CMK (cell line): ENCODE data around the gene APLF.
"Not testable (repeated sequence)": the region's sequence is repeated elsewhere in the genome, so short reads cannot be mapped to it uniquely, and the experiment has no call there.

Experiments
- DNase-seq: peaks from one replicate; pipeline ENCODE4 v3.0.0-alpha.2; 2010; ENCODE audit warnings: low read depth

Gene APLF

DNA sequence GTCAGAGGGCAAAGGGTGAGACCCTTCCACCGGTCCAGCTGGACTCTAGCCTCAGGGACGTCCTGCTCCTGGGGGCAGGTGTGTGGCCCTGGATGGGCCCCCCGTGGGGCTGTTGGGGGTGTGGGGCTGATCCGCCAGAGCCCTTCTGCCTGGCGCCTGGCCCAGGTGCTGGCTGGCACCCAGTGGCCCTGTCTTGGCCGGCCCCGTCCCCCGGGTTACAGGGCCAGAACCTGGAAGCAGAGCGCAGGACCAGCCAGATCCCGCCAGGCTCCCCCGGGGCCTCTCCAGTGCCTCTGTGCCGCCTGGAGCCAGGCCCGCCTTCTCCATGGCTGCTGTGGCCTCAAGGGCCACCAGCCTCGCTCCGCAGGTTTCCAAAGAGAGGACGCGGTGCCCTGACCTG is 62.3 kb downstream of the APLF start:
- not testable (repeated sequence) for DNase-seq

DNA sequence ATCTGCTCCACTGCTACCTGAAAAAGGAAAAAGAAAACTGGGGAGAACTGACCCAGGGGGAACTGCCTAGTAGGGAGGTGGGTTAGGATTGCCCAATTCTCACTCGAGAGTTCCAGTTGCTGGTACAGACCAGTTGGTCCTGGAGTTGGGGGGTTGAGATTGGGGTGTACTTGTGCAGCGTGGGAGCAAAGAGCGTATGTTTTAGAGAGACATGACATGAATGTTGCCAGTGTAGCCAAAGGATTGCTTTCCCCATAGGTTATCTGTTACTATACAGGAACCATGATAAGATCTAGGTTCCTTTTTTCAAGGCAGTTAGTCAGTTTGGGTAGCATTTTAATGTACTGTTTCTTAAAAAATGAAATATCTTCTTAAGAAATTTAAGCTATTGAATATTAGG is 68.6 kb downstream of the APLF start:
- peak; percentile 82 for DNase-seq

DNA sequence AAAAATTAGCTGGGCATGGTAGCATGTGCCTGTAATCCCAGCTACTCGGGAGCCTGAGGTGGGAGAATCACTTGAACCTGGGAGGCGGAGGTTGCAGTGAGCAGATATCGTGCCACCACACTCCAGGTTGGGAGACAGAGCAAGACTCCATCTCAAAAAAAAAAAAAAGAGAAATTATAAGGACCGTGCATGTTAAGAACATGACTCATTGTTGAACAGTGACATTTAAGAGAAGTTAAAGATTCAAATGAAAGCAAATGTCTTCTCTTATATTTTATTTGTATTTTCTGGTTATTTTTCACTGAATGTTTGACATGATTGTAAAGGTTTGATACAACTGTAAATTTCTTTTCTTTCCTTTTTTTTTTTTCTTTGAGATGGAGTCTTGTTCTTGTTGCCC is 69.6 kb downstream of the APLF start:
- no peak for DNase-seq

DNA sequence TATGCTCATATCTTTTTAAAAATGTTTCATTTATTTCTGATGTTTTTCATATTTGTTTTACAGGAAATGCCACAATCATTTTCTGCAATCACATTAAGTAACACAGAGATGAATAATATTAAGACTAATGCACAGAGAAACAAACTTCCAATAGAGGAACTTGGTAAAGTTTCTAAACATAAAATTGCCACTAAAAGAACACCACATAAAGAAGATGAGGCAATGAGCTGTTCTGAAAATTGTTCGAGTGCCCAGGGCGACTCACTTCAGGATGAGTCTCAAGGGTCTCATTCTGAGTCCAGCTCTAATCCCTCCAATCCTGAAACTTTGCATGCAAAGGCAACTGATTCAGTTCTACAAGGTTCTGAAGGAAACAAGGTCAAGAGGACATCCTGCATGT is 70.4 kb downstream of the APLF start:
- no peak for DNase-seq

DNA sequence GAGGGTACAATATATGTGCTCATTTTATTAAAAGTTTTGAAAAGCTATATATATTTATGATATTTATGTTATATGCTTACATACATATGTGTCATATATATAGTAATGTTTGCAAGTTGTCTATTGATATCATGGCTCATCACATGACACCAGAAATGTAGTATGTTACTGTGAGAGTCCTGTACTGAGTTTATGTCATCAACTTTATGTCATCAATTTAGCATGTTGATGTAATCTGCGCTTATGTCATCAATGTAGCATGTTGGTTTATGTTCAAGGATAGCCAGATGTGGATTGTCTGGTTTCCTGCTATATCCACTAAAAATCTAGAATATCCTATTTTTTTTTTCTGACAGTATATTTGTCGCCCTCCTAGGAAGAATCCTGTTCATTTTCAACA is 77.4 kb downstream of the APLF start:
- DNase-seq: no peak

DNA sequence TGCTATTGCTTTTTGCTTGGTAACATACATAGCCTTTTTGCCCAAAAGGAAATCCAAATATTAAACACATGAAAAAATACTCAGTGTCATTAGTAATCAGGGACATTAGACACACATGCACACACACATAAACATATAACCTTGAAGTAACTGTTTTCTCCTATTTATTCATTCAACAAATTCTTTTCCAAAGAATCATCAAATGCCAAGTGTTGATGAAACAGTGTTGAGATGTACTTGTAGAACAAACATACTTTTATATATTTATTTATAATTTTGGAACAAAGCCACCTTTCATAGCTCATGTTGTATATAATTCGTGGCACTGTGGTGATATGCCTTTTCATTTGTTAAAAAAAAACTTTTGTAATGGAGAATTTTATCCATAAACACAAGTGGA is 81.0 kb downstream of the APLF start:
- no peak for DNase-seq

DNA sequence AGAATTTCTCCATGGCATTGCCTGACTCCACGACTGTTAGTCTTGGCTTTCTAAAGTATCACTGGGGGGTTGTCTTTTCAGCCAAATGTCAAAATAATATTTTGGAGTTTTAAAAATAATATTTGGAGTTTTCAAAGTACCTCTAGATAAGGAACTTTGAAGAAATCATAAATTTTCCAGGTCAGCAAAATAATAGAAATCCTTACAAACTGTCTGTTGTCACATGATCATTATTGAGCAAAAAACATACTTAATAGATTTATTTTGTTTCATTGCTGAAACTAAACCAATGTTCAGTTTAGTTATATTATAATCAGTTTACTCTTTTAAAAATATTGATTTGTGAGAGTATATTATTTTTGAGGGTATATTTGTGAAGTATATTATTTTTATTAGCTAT is 85.7 kb downstream of the APLF start:
- DNase-seq: no peak

DNA sequence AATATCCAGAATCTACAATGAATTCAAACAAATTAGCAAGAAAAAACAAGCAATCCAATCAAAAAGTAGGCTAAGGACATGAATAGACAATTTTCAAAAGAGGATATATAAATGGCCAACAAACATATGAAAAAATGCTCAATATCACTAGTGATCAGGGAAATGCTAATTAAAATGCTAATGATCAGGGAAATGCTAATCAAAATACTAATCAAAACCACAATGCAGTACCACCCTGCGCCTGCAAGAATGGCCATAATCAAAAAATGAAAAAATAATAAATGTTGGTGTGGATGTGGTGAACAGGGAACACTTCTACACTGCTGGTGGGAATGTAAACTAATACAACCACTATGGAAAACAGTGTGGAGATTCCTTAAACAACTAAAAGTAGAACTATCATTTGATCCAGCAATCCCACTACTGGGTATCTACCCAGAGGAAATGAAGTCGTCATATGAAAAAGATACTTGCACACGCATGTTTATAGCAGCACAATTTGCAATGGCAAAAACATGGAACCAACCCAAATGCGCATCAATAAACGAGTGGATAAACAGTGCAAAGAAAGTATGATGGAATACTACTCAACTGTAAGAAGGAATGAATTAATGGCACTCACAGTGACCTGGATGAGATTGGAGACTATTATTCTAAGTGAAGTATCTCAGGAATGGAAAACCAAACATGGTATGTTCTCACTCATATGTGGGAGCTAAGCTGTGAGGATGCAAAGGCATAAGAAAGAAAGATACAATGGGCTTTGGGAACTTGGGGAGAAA is 88.2 kb downstream of the APLF start:
- DNase-seq: not testable (repeated sequence)

DNA sequence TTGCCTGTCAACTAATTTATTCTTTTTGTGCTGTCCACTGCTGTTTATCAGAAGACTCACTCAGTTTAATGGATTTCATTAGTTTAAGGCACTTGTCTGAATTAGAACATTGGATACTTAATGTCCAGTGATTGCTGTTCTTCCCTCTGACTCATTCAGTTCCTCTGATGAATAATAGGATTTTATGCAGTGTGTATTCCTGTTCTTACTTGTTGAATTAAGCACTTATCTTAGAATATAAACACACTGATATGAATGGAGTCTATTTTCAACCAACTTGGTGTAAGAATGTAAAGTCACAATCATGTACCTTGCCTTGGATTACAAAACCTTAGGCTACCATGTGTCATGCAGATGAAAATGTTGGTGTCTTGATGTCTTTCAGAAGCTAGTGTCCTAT is 89.0 kb downstream of the APLF start:
- DNase-seq: no peak

DNA sequence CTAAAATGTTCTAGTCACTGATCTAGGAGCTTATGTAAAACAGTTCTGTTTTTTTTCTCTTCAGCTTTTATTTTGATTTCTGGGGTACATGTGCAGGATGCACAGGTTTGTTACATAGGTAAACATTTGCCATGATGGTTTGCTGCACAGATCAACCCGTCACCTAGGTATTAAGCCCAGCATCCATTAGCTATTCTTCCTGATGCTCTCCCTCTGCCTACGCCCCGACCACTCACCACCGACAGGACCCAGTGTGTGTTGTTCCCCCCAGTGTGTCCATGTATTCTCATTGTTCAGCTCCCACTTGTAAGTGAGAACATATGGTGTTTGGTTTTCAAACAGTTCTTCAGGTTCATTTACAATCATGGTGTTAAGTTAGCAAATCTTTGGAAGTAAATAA is 91.2 kb downstream of the APLF start:
- no peak for DNase-seq

DNA sequence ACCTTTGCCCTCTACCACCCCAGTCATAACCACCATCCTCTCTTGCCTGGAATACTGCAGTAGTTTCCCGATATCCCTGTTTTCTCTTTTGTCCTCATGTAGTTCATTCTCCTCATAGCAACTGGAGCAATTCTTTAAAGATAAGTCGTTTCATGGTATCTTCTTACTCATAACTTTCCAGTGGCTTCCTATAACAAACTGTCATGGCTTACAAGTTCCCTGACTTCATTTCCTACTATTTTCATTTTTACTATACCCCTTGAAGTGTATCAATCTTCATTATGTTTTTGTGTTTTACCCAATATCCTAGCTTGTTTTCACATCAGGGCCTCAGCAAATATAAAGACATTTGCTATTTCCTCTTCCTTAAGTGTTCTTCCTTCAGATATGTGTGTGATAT is 92.3 kb downstream of the APLF start:
- no peak for DNase-seq

DNA sequence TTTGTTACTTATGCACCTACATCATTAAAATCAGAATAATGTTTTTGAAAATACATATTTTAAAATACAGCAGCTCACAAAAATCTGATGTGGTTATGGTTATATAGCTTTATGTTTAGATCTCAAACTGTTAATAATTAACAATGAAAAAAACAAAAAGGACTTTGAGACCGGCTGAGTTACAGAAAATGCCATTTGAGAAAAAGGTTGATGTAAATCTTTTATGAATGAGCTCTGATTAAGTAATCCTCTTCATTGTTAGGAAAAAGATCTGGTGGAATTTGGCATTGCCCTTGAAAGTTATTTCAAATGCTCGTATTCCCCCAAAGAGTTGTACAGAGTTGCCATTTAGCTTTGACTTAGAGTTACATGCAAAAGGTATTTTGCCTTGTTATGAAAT is 93.2 kb downstream of the APLF start:
- no peak for DNase-seq

DNA sequence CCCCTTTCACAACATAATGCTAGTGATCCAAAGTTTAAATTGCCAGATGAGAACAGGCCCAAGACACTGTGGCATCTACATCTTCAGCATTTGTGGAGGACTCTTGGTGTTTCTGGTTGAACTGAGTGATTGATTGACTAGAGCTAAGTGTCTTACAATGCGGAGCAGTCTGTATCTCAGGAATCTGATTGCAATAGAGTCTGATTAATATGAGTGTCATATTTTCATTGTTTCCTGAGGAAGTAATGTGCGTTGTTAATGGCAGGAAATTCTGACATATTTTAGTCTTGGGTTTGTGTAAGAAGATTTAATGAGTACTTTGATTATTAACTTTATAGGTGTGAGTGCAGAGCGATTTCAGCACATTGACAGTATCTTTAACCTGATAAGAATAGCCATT is 94.0 kb downstream of the APLF start:
- no peak for DNase-seq

DNA sequence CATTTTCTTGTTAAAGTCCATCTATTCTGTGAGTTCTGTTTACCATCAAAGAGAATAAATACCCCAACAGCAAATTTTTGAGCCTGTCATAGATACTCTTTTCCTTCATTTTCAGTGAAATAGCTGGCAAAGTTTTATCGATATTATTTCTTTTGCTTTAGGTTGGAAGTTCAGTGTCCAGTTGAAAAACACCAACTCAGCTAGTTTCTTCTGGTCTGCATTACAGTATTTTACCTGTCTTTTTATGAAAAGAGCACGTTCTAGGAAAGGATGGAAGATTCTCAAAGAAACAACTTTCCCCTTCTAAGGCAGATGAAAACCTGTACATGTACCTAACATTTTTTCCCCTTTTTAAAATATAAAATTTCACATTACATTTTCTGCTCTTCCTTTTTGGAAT is 95.5 kb downstream of the APLF start:
- DNase-seq: no peak

DNA sequence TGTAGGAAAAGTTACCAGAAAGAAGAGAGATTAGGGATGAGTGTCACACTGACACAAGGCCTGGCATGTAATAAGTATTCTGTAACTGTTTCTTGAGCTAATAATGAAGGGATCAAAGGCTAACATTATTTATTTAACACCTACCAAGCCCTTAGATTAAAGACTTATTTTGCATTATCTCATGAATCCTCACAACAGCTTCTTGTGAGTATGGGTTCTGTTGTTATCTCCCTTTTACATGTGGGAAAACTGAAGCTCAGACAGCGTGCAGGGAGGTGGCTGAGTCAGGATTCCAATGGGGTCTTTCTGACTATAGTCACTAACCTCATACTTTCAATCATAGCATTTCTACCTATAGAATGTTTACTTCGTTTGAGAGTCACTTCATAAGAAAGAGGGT is 97.0 kb downstream of the APLF start:
- no peak for DNase-seq

DNA sequence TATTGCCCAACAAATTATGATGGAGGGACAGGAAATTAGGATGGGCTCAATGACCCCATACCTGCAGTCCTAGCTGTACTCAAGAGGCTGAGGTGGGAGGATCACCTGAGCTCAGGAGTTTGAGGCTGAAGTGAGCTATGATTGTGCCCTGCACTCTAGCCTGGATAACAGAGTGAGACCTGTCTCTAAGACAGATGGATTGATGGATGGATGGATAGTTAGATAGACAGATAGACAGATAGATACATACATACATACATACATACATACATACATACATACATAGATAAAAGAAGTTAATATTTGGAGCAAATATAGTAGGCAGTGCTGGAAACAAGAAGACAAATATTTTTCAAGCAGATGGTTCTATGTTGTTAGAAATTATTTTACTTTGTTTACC is 97.9 kb downstream of the APLF start:
- DNase-seq: no peak

DNA sequence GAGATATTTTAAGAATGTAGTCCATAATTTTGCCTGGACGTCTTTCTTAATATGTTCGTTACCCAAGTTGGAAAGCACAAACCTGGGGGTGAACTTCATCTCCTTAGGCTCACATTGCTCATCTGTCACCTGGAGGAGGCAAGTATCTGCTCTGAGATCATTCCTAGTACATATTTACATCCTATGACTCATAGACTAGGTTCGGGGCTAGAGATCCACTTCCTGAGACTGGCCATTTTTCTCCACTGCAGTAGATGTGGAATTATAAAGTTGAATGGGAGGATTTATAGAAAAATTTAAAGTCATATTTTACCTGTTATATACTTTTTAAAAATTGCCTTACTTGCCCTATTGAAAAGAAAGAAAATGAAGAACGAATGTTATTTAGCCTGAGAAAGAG is 98.5 kb downstream of the APLF start:
- DNase-seq: no peak

DNA sequence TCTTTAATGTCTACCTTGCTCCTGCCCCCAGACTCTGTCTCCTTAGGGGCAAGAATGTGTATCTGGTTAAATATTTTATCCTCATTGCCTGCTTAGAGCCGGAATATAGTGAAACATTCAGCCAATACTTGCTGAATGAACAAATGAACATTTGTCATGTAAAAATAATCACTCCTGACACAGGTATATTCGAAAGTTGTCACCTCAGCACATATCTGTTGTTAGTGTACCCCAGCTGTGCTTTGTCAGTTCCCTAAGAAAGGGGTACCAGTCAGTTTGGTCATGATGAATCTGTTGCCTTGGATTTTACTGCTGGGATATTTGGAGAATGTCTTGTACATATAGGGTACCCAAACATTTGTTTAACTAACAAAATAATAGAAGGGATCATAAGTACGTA is 99.0 kb downstream of the APLF start:
- no peak for DNase-seq

DNA sequence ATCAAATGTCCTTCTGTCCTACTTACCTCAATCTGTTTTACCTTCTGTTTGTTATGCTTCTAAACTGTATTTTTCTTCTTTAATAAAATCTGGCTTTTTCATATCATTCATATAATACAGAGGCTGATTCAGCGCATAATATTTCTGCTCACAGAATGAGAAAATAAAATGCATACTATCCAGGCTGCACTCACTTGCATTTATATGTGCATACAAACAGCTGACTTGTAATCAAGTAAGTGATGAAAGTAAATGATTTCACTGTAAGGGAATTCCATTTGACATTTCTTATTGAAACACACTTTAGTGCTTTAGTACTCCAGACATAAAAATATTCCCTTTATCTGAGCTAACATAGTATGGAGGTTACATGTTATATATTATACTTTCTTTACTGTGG is 100.7 kb downstream of the APLF start:
- DNase-seq: no peak

DNA sequence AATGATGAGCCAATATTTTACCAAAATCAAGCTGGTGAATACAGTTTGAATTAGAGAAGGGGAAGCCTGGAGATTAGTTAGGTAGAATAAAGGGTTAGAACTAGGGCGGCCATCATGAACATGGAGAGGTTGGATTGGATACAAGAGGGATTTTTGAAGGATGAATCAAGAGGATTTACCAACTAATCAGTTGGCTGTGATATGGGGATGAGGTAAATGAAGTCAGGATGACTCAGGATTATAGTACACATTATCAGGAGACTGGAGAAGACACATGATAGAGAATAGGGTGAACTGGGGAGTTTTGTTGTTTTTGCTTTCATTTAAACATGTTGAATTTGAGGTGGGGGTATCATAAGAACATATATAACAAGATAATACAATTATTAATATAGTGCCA is 102.2 kb downstream of the APLF start:
- DNase-seq: no peak

DNA sequence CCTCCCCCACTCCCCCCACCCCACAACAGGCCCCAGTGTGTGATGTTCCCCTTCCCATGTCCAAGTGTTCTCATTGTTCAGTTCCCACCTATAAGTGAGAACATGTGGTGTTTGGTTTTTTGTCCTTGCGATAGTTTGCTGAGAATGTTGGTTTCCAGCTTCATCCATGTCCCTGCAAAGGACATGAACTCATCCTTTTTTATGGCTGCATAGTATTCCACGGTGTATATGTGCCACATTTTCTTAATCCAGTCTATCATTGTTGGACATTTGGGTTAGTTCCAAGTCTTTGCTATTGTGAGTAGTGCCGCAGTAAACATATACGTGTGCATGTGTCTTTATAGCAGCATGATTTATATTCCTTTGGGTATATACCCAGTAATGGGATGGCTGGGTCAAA is 103.0 kb downstream of the APLF start:
- not testable (repeated sequence) for DNase-seq

DNA sequence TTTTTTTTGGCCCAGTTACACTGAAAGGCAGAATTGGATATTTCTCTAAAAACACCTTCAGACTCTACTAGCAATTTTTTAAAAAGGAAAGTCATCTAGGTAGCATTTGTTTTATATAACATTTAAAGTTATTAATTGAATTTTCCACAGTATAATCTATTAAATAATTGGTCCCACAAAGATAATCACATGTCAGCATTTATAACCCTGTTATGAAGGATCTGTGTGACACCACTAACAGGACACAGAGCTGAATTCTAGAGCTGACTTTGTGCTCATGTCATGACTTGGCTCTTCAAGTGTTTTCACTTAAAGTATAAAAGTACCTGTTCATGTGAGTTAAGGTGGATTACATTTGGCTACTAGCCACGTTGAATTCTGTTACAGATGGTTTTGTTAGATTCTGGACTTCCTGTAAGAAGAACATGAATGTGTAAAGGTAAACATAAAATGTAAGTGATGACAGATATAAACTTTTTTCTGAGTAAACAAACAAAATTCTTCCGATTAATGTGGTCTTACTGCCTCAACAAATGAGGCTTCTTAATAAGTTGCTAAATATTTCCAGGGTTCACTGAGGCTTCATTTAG is 106.9 kb downstream of the APLF start:
- DNase-seq: no peak

DNA sequence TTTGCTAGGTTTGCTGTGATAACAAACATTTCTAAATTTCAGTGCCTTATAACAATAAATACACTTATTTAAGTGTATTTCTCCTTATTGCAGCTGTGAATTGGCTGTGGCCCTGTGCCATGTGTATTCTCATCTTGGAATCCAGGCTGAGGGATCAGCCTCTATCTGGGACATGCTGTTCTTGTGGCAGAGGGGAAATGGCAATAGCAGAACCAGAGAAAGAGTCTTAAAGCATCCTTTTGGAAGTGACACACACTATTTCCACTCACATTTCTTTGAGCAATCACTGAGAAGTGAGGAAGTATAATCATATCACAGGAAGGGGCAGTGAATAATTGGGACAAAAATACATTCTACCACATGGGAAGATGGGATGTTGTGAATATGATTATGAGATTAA is 109.8 kb downstream of the APLF start:
- no peak for DNase-seq

DNA sequence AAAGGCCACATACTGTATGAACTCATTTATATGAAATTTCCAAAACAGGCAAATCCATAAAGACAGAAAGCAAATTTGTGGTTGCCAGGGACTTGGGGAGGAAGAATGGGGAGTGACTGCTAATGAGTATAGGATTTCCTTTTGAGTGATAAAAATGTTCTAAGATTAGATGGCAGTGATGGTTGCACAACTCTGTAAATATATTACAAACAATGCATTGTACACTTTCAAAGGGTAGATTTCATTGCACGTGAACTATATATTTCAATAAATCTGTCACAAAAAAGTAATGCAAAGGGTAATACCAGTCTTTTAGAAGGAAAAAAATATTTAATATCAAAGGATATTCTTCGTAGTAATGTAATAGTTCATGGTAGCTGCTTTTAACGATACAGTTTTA is 112.3 kb downstream of the APLF start:
- no peak for DNase-seq
